IPS DF 4.7 (cell line): Measurements from ENCODE around the gene GFRA1.
"Not testable (repeated sequence)": the region's sequence is repeated elsewhere in the genome, so short reads cannot be mapped to it uniquely, and the experiment has no call there.

Experiments
- DNase-seq: peaks from one replicate; pipeline ENCODE4 v3.0.0-alpha.2; 2013; ENCODE audit warnings: low spot score; ENCODE audit errors: extremely low read depth

GFRA1 gene

DNA sequence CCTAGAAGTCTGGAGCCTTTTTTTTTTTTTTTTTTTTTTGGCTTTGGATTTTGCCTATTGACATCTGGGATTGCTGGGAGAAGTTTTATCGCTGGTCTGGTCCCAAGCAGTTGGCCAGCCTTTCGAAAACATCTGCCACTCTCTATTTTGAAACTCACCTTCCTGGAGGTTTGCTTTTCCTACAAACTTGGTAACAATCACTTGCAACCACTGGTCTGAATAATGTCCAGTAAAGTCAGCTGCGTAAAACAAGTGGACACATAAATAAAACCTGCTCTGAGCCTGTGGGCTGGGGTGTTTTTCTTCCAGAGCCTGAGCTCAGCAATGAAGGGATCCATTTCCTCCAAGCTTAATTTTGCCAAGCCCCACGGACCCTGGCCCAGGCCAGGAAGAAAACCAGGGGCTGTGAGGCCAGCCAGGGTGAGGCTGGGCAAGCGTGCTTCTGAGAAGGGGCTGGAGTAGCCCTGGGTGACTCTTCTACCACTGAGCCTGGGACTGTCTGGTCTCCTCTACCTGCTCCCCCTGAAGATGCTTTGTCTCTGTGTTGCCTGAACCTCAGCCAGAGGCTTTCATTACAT is 202.2 kb downstream of the GFRA1 start:
- DNase-seq = no peak

DNA sequence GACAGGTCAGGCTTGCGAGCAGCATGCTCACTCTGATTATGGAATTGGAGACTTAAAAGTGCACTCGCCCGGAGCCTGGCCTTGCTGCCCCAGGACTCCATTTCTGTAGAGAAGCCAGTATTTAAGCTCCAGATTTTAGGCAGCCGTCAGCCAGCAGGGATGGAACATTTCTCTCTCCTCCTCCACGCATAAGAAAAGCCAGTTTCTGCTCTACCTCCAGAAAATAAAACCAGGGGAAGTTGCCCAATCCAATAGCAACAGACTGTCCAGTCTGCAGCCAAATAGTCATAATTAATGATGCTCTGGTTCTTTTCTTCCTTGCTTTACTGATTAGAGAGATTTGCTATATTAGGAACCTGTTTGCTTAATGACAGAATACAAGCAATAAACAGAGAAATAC is 203.2 kb downstream of the GFRA1 start:
- DNase-seq = no peak

DNA sequence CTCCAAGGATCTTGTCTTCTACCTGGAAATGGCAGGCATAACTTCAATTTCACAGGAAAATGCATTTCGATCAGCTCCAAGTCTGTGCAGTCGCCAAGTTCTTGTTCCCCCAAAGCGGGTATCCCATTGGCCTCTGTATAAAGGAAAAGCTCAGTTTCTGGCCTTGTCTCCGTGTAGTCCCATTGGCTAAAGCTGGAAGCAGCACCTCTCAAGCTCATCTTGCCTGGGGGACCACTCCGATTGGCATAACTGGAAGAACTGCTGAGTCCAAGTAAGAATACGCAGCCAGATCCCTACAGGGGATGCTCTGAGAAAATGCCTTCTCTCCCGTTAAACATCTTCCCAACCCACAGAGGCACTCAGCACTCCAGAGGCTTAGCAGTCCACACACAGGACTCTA is 205.2 kb downstream of the GFRA1 start:
- no peak for DNase-seq

DNA sequence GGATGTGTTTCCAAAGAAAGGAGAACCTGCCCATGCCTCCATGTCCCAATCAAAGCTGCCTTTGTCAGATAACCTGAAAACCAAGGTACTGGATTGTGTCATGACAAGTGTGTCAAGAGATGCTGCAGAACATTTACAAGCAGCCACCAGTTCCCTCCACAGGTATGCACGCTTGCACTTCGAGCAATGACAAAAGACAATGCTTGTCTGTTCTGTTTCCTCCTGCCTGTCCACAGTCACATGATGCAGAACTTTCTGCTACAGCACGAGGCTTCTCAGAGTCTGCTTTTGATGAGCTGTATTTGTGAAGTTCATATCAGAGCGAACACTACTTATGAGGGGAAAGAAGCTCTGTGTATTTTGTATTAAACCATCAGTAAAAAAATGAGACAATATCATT is 209.9 kb downstream of the GFRA1 start:
- no peak for DNase-seq

DNA sequence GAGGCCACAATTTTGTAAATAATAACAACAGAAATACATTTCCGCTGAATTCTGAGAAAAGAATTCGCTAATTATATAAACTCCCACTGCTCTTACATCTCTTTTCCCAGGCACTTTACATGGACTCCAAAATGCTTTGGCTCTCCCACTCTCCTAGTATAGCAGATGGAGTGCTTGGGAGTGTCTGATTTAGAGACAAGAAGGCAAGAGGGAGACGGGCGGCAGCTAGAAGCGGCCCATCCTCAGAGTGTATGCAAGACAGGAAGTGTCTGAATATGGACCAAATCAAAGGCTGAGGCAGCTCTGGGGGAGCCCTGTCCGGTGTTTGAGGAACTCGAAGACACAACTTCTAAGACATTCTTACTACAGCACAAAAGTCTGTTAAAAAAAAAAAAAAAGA is 212.1 kb downstream of the GFRA1 start:
- no peak for DNase-seq

DNA sequence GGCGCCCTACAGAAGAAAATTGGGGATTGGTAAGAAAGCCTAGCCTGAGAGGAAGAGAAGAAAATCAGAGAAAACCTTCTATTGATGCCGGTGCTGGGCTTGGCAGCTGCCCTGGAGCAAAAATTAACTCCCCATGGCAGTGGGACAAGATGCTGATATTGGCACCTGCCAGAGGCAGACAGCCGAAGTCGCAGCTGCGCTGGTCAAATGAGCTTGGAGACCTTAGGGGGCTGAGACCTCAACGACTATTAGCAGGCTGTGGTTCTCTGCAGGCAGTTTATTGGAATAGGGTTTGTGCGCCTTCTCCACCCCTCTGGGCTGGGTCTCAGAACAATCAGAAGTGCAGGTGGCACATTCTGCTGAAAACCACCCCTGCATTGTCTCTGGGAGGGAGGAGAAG is 213.7 kb downstream of the GFRA1 start:
- no peak for DNase-seq

DNA sequence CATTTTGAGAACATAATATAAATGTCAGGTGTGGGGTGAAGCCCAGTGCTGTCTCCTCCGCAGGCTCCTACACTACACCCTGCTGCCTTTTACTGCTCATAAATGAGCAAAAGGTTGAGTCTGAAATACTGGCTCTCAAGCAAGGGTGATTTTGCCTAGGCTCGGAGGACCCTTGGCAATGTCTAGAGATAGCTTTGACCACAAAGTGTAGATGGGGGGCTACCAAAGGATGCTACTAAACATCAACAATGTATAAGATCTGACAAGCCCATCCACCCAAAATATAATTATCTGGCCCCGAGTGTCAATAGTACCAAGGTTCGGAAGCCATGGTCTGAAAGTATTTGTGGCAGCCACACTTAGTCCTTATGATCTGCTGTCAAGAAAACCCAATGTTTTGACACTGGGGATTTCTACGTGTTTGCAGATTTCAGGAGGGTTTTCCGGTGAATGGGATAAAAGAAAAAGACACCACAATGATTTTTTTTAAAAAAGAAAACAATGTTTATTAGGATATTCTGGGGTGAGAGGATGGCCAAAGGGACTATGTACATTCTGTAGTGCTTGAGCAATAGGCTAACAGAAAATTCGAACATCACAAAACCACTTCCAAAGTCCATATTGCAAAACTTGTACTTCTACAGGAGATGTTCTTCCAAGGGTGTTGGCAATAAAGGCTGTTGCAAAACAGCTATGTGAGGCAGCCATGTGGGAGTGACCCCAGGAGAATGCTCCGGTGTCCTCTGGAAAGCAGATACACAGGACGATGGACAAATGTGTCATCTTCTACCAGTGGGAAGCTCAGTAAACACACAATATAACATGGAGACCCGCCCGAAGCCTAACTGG is 216.3 kb downstream of the GFRA1 start:
- no peak for DNase-seq

DNA sequence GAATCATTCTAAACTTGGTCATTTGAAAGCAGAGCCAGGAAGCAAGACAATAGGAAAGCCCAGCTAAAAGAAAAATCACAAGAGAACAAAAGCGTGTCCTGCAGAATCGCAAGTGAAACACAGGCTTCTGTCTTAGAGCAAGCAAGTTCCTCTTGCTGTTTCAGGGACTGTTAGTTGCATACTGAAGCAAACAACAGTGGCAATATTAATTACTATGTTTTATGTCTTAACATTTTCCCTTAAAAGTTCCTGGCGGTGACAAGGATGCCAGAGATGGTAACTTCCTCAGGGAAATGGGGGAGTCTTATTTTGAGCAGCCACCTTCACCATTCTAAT is 217.1 kb downstream of the GFRA1 start:
- no peak for DNase-seq

DNA sequence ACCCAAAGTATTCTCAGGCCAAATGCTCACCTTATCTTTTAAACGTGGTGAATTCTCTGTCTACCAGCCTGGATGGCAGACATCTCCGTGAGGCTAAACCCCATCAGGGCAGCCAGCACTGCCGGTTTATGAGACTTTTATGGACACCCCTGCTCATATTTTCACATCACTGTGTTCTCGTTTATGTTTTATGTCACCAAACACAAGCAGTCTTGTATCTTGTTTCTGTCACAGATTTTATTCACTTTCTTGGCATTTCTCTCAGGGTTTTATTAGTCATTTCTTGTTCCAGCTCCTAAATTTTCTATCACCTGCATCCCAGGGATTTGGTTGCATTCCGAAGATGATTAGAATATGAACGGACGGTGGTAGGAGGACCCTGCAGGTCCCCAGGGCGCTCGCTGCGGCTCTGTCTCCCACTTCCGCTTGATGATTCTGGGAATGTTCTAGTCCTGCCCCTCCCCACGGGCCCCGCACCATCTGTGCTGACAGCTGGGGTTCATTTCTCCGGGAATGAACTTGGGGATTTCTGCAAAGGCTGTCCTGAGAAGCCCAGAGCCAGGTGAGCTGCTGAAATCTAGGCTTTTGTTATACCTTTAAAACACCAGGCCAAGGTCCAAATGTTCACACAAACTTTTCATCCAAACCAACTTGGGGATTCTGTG is 217.6 kb downstream of the GFRA1 start:
- no peak for DNase-seq

DNA sequence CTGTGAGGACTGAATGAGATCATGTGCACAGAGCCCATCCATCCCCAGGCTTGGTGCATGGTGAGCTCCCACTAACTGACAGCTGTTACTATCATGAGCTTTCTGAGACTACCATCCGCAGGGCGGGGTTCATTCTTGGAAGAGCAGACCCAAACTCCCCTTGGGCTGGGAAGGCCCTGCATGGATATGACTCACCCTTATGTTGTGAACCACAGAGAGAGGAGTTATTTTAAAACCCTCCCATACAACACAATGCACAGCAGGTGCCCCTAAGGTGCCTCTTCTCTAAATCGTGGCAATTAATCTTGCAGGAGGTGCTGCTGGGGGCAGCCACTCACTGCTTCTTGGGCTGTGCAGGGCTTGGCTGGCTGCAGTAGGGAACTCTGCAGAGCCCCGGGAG is 219.1 kb downstream of the GFRA1 start:
- no peak for DNase-seq

DNA sequence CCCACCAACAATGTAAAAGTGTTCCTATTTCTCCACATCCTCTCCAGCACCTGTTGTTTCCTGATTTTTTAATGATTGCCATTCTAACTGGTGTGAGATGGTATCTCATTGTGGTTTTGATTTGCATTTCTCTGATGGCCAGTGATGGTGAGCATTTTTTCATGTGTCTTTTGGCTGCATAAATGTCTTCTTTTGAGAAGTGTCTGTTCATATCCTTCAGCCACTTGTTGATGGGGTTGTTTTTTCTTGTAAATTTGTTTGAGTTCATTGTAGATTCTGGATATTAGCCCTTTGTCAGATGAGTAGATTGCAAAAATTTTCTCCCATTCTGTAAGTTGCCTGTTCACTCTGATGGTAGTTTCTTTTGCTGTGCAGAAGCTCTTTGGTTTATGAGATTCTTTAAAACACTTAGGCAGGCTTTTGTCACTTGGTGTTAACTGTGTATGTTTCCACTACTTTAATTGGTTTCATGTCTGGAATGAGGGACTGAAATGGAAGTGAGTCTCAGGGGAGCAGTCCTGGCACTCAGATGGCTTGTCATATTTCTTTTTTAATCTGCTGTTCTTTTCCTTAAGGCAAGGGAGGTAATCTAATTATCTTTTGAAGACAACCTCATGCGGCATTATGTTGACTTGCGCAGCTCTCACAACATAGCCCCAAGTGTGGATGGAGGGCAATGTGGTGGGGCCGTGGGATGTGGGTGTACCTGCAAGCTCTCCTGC is 219.8 kb downstream of the GFRA1 start:
- DNase-seq = not testable (repeated sequence)

DNA sequence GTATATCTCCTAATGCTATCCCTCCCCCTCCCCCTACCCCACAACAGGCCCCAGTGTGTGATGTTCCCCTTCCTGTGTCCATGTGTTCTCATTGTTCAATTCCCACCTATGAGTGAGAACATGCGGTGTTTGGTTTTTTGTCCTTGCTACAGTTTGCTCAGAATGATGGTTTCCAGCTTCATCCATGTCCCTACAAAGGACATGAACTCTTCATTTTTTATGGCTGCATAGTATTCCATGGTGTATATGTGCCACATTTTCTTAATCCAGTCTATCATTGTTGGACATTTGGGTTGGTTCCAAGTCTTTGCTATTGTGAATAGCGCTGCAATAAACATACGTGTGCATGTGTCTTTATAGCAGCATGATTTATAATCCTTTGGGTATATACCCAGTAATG is 220.5 kb downstream of the GFRA1 start:
- DNase-seq = not testable (repeated sequence)

DNA sequence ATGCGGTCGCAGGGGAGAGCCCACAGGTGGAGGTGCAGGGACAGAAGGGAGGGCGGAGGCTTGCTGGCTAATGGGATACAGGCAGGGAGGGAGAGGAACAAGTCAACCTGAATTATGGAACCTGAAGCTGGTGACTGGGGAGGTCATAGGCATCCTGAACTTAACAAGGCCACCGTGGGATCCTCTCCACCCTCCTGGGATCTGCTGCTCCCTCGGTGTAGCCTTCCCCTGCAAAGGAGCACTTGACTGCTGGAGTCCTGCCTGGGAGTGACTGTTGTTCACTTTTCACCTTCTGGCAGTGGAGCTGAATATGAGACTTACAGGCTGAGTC is 223.1 kb downstream of the GFRA1 start:
- no peak for DNase-seq

DNA sequence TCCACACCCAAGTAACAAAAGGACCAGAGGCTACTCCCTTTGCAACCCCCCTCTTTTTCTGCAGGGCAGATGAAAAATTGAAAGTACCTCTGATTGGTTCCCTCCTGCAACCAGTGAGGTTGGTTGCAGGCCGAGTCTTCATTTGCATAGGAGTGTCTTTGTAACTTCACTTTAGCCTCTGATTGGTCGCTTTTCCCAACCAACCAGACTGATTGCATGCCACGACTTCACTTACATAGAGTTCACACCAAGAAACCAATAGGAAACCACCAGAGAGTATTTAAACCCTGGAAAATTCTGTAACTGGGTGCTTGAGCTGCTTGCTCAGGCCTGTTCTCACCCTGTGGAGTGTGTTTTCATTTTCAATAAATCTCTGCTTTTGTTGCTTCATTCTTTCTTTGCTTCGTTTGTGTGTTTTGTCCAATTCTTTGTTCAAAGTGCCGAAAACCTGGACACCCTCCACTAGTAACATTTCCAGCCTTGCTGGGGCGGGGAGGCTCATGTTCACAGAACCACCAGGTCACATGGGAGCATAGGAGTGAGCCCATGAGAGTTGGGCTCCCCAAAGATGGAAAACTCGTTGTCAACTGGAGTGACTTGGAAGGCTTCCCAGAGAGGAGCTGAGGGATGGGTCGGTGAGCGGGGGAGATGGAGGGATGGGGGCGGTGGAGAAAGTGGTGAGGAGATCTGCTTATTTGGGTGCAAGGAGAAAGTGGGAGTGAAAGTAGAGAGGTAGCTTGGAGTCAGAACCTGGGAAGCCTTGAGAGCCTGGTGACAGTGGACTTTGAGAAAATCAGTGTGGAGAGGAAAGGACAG is 223.6 kb downstream of the GFRA1 start:
- DNase-seq = no peak

DNA sequence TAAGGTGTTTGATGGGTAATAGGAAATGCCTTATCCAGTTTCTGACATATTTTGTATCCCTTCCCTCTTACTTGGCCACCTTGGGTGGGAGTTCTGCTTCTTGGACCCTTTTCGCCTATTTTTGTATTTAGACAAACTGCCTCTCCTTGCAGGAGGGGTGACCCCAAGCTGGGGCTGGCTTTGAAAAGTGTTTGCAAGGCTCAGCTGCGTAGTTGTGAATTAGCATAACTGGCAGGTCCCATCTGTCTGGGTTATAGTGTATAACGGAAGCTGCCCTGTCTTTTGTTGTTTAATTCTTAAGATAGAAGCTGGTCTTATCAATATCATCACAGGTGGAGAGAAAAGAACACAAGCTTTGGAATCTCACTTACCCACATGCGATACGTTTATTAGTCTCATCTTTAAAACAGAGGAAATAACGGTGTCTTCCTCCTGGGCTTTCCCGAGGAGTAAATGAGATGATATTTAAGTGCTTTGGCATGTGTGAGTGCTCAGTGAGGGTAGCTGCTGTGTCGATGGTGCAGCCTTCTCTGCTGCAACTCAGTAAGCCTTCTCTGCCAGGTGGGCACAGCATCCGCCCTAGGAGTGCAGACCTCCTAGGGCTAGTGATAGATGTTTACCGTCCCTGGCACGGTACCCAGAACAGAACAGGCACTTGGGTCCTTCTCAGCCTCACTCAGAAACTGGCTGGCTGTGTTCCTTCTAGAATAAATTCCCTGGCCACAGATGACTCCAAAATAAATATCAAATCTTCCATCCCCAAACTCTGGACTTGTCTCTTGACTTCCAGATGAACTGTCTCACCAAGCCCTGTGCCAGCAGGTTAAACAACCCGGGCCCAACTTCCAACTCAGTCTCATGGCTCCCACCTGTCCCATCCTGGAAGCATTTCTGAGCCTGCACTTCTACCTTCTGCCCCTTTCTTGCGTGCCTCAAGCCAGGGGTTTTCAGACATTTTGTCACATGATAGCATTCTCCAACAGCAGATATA is 227.3 kb downstream of the GFRA1 start:
- no peak for DNase-seq

DNA sequence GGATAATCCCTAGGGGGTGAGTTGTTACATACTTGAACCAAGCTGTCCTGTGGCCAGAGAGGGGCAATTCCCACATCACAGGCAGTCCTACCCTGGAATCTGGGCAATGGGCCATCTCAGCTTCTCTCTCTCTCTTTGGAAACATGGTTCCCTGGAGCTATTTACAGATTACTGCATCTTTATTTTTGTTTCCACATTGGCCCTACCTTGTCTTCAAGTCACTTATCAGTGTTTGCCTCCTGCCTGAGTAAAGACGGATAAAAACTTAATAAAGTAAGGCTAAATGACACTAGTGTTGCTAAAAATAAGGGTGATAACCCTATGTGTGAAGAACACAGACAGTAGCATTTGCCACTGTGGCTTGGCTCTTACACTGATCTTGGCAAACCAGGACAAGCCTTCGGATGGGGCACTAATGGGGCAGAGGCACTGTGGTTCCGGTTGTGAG is 228.2 kb downstream of the GFRA1 start:
- no peak for DNase-seq

DNA sequence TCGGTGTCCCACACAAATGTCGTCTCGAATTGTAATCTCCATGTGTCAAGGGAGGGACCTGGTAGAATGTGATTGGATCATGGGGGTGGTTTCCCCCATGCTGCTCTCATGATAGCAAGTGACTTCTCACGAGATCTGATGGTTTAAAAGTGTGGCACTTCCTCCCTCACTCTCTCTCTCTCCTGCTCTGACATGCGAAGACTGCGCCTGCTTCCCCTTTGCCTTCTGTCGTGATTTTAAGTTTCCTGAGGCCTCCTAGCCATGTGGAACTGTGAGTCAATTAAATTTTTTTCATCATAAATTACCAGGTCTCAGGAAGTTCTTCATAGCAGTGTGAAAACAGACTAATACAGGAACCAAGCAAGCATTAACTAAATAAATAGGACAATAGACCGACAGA is 229.1 kb downstream of the GFRA1 start:
- no peak for DNase-seq

DNA sequence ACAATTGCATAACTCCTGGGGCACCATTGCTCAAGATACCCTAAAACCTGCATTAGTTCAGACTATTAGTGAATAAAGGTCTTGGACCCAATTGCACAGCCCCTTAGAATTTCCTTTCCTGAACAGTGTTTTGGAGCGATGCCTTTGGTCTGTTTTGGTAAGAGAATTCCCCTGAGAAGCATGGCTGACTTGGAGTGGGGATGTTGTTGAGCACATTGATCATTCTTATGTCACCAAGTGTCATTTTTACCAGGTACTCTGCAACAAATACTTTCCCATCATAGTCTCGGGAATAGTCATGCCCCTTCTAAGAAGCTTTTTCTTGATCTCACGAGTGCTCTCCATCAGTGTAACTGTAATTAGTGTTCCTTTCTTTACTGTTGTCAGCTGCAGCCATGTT is 229.7 kb downstream of the GFRA1 start:
- DNase-seq = no peak

DNA sequence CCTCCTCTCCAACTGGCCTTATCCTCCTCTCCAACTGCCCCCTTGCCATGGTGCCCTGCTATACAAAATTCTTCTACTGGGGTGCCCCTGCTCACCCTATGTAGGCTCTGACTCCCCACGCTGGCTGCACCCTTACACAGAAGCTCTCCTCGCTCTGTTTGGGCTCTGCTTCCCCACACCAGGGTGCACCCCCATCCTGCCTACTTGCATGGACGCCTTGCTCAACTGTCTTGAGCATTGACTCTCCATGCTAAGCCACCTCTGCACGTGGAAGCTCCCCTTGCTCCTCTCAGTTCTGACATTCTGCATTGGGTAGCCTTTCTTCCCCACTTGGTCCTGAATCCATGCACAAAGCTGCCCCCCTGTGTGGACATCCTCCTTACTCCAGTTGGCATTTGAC is 231.1 kb downstream of the GFRA1 start:
- DNase-seq = no peak

DNA sequence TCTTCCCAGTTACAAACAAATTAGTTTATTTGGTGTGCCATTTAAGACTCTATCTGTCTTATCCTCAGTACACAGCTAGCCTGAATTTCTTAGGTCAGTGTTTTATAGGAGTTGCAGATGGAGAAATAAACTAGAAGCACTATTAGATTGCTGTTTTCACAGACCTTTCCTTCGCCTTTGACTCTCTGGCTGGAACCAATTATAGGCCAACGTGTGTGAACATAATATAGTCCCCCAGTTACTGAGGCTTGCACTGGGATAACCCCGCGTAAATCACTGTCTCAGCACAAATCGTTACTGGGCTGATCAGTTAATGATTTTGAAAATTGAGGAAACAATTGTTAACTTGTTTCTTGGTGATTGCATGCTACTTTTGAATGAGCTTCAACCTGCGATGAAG is 233.4 kb downstream of the GFRA1 start:
- no peak for DNase-seq
